GM12878 (cell line): ENCODE measurements around the gene IFIH1.

Source experiments
- HDGF ChIP-seq: fragments of 450-650 bp; IDR thresholded peaks from 2 replicates; pipeline ENCODE4 v1.6.1; 2016; ENCODE audit warnings: antibody characterized with exemption
- POLR2AphosphoS2 ChIP-seq: IDR thresholded peaks from 2 replicates; pipeline ENCODE4 v1.6.1; 2011; ENCODE audit warnings: low read depth, mild to moderate bottlenecking, low read length, improper control_type of control experiment, moderate library complexity
- RCOR1 ChIP-seq: conservative IDR thresholded peaks from 2 replicates; pipeline ENCODE4 v1.6.1; 2012; ENCODE audit warnings: low read depth, low read length, improper control_type of control experiment
- TARDBP ChIP-seq: IDR thresholded peaks from 2 replicates; pipeline ENCODE4 v1.6.1; 2016; ENCODE audit warnings: borderline replicate concordance
- TF ChIP-seq, protein P1 (sequence below): fragments of 450-650 bp; IDR thresholded peaks from 2 replicates; pipeline ENCODE4 v1.6.1; 2017; ENCODE audit warnings: mild to moderate bottlenecking

DNA sequence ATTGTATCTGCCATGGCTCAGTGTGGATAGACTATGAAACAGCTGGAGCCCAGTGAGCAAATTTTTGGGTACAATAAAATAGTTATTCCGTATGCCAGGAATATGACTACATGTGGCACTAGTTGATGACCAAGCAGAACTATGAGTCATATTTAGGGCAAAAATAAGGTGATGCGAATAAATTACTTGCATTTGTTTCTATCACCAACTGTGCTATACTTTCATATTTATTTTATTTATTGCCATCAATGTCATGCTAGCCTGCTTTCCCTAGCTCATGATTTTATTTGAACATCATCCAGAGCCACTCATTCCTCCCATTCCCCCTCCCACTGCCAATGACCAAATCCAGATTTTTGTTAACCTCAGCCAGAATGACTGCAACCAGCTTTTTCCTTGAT, 61.9 kb downstream of the IFIH1 start:
- TF ChIP-seq RCOR1 (no peak), HDGF (no peak), POLR2AphosphoS2 (no peak), TARDBP (no peak)
- TF ChIP-seq, protein P1, sequence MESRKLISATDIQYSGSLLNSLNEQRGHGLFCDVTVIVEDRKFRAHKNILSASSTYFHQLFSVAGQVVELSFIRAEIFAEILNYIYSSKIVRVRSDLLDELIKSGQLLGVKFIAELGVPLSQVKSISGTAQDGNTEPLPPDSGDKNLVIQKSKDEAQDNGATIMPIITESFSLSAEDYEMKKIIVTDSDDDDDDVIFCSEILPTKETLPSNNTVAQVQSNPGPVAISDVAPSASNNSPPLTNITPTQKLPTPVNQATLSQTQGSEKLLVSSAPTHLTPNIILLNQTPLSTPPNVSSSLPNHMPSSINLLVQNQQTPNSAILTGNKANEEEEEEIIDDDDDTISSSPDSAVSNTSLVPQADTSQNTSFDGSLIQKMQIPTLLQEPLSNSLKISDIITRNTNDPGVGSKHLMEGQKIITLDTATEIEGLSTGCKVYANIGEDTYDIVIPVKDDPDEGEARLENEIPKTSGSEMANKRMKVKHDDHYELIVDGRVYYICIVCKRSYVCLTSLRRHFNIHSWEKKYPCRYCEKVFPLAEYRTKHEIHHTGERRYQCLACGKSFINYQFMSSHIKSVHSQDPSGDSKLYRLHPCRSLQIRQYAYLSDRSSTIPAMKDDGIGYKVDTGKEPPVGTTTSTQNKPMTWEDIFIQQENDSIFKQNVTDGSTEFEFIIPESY = no peak
